HG03558 (cell line): ENCODE measurements around the gene AP4M1.

Source experiments
- ATAC-seq: cut with Tn5 transposase; IDR thresholded peaks from one replicate; pipeline ENCODE4 v1.9.1; 2021; ENCODE audit warnings: moderate number of reproducible peaks; ENCODE audit not compliant: unreplicated experiment; ENCODE audit errors: extremely low read depth

The AP4M1 gene

GRCh38 chr7:100155553-100156317 lies 54.3 kb downstream of the AP4M1 start:
- no peak for ATAC-seq

DNA sequence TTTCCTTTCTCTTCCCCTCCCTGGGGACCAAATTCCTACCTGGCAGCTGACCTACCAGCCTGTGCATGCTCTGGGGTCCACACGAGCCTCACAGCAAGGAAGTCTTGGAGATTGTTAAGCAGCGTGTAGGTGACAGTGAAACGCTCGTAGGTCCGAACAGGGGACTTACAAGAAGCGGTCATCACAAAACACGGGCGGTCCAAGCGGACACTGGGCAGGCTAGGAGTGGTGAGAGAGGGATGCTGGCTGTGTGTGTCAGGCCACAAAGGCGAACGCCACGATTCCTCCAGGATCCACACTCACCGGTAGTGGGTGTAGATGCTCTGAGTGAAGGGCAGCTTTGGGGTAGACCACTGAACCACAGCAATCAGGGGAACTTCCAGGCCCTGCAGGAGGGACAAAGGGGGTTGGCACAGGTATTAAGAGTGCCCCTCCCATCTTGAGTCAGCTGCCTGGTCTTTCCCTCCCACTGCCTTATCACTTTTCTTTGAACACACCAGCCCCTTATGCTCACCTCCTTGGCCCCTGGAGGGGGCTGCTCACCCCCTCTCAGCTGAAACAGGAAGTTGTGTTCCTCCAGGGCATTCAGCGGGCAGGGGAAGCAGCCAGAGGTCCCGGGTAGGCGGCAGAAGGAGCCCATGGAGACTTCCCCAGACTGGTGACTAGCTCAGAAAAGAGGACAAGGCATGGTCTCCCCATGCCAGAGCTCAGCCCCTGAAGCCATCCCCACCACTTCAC lies 55.1 kb downstream of the AP4M1 start:
- no peak for ATAC-seq

GRCh38 chr7:100157069-100157333 lies 55.6 kb downstream of the AP4M1 start:
- no peak for ATAC-seq

DNA sequence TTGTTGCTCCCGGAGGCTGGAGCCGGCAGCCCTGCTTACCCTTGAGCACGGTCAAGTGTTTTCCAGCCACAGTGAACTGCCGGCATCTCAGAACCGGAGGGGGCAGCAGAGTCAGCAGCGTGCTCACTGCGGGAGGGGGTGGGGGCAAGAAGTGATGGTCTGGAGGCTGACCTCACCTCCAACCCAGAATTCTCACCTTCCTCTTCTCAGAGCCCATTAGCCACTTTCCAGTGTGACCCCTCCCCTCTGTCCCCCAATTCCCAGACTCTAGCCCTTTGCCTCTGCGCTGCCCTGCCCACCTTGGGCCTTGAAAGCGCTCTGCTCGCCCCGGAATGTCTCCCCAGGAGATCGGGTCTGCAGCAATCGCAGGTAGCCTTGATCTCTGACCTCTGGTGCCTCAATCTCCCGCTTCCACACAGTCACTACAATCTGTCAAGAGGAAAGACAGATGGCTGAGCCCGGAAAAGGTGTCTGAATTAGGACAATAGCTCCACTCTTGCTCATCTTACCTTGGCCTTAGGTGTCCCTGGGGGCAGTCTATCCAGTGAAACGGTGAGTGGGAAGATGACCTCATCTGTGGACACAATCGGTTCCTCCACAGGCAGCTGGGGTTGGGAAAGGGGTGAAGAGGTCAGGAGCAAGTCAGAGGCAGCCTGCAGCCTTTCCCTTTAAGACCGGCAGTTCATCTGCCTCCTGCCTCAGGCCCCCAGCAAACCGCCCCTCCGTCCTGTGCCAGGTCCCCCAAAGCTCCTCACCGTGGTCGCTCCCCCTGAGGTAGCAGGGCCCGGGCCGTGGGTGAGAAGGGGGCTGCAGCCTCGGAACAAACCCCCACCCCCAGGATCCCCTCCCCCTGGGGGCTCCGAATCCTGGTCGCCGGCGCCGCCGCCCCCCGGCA lies 56.1 kb downstream of the AP4M1 start:
- no peak for ATAC-seq
